Endodermal cell (in vitro differentiated cells): ENCODE measurements around the gene COLQ. TPM values are rescaled to one million over a fixed set of nuclear protein-coding genes. Genes with fewer than 3 reads are reported as not detected.

ENCODE experiments used
- DNase-seq: peaks from one replicate; pipeline ENCODE4 v3.0.0-alpha.2; 2017
- H3K27ac ChIP-seq: 2 replicates; pipeline ENCODE4 v1.5.1; 2013; ENCODE audit warnings: mild to moderate bottlenecking, low read depth, low read length, moderate library complexity
- H3K27me3 ChIP-seq: 2 replicates; pipeline ENCODE4 v1.6.1; 2013; ENCODE audit warnings: mild to moderate bottlenecking, low read length, moderate library complexity; ENCODE audit not compliant: insufficient read depth, control insufficient read depth, poor library complexity, severe bottlenecking
- H3K36me3 ChIP-seq: 2 replicates; pipeline ENCODE4 v1.7.0; 2013; ENCODE audit warnings: mild to moderate bottlenecking, low read length, moderate library complexity; ENCODE audit not compliant: control insufficient read depth, insufficient read depth
- H3K4me1 ChIP-seq: one replicate; pipeline ENCODE4 v1.7.0; 2013; ENCODE audit warnings: low read length; ENCODE audit not compliant: control insufficient read depth, insufficient read depth
- H3K4me3 ChIP-seq: 2 replicates; pipeline ENCODE4 v1.5.1; 2013; ENCODE audit warnings: mild to moderate bottlenecking, low read length, moderate library complexity
- H3K9ac ChIP-seq: 2 replicates; pipeline ENCODE4 v1.6.1; 2013; ENCODE audit warnings: mild to moderate bottlenecking, low read length, moderate library complexity; ENCODE audit not compliant: poor library complexity, severe bottlenecking; ENCODE audit errors: extremely low read depth
- H3K9me3 ChIP-seq: 2 replicates; pipeline ENCODE4 v1.6.1; 2013; ENCODE audit warnings: mild to moderate bottlenecking, low read length, moderate library complexity; ENCODE audit not compliant: control insufficient read depth
- H3K27ac Mint-ChIP-seq: 2 replicates; pipeline ENCODE4 v1.8.0; 2020; ENCODE audit warnings: mixed read lengths
- H3K27me3 Mint-ChIP-seq: 2 replicates; pipeline ENCODE4 v1.8.0; 2021; ENCODE audit warnings: mild to moderate bottlenecking, mixed read lengths; ENCODE audit not compliant: insufficient read depth
- H3K36me3 Mint-ChIP-seq: 2 replicates; pipeline ENCODE4 v1.8.0; 2020; ENCODE audit warnings: low read depth, mixed read lengths
- H3K4me1 Mint-ChIP-seq: 2 replicates; pipeline ENCODE4 v1.8.0; 2020; ENCODE audit warnings: mixed read lengths
- H3K4me3 Mint-ChIP-seq: 2 replicates; pipeline ENCODE4 v1.8.0; 2020; ENCODE audit warnings: mild to moderate bottlenecking, moderate library complexity, mixed read lengths
- H3K9me3 Mint-ChIP-seq: 2 replicates; pipeline ENCODE4 v1.8.0; 2020; ENCODE audit warnings: mild to moderate bottlenecking, mixed read lengths
- CTCF ChIP-seq: fragments of 200-600 bp; sonication (generic); conservative IDR thresholded peaks from 2 replicates; pipeline ENCODE4 v1.5.0; 2021; ENCODE audit warnings: antibody characterized with exemption, mild to moderate bottlenecking
- WGBS, 2 experiments: methylation state at CpG; one replicate each; pipeline versions ENCODE4 v1.1.5 to v1.1.7; 2013; ENCODE audit warnings: missing lambda C conversion rate in 2 of 2, mixed read lengths in 1 of 2; ENCODE audit not compliant: insufficient coverage in 1 of 2, insufficient read length in 1 of 2; 5-methylcytosine and 5-hydroxymethylcytosine counted together
- total RNA-seq, 2 donors: library from RNA; stranded (reverse); fragmentation: NEBNext Ultra II Directional in 1 of 2; extraction: Animal tissue kit (Norgen Biotek cat#: 25700) in 1 of 2; gene quantifications; 2 replicates in 1 of 2; 3 replicates in 1 of 2; pipeline ENCODE4 v1.2.1, GENCODE V29; 2021

The COLQ gene
- total RNA-seq, 2 donors from 2014 or later, result 3.1 to 7.3 TPM

- Mint-ChIP-seq H3K4me3 (no peak overlapping the region), H3K9me3 (no peaks in the 10 kb centered on the region), H3K36me3 (peaks cover 62% of the 10 kb centered on the region), H3K4me1 (no peaks in the 10 kb centered on the region), H3K27me3 (no peaks in the 10 kb centered on the region), H3K27ac (no peak overlapping the region)
- H3K9me3 ChIP-seq, result no peaks in the 10 kb centered on the region
- DNase-seq, result no peak
- TF ChIP-seq CTCF, result no peak
- H3K4me1 ChIP-seq, result no peaks in the 10 kb centered on the region
- H3K27me3 ChIP-seq, result no peaks in the 10 kb centered on the region
- 88 to 92% methylated on average over 4 of the region's 4 CpGs for WGBS, 2 experiments
- no peak overlapping the region for H3K27ac ChIP-seq
- peaks cover 71% of the 10 kb centered on the region for H3K36me3 ChIP-seq
- H3K9ac ChIP-seq, result no peak overlapping the region
- no peak overlapping the region for H3K4me3 ChIP-seq
Measured at GRCh38 chr3:15440891-15441290, 80.6 kb downstream of the COLQ start.

GRCh38 chr3:15439476-15439875, 82.0 kb downstream of the COLQ start:
- H3K27ac Mint-ChIP-seq, result no peak overlapping the region
- no peak for DNase-seq
- H3K9me3 ChIP-seq, result no peaks in the 10 kb centered on the region
- H3K36me3 ChIP-seq, result peaks cover 85% of the 10 kb centered on the region
- no peak overlapping the region for H3K9ac ChIP-seq
- H3K9me3 Mint-ChIP-seq, result no peaks in the 10 kb centered on the region
- no peaks in the 10 kb centered on the region for H3K27me3 ChIP-seq
- H3K4me3 Mint-ChIP-seq, result no peak overlapping the region
- H3K36me3 Mint-ChIP-seq, result peaks cover 67% of the 10 kb centered on the region
- no peaks in the 10 kb centered on the region for H3K27me3 Mint-ChIP-seq
- no peaks in the 10 kb centered on the region for H3K4me1 Mint-ChIP-seq
- no peaks in the 10 kb centered on the region for H3K4me1 ChIP-seq
- no peak for TF ChIP-seq CTCF
- H3K4me3 ChIP-seq, result no peak overlapping the region
- H3K27ac ChIP-seq, result no peak overlapping the region

GRCh38 chr3:15438983-15439382, 82.5 kb downstream of the COLQ start:
- Histone ChIP-seq H3K4me3 (no peak overlapping the region), H3K4me1 (no peaks in the 10 kb centered on the region), H3K27ac (no peak overlapping the region), H3K9me3 (no peaks in the 10 kb centered on the region), H3K9ac (no peak overlapping the region), H3K36me3 (peaks cover 90% of the 10 kb centered on the region), H3K27me3 (no peaks in the 10 kb centered on the region)
- DNase-seq, result no peak
- no peak for TF ChIP-seq CTCF
- Mint-ChIP-seq H3K27me3 (no peaks in the 10 kb centered on the region), H3K36me3 (peaks cover 71% of the 10 kb centered on the region), H3K4me1 (no peaks in the 10 kb centered on the region), H3K9me3 (no peaks in the 10 kb centered on the region), H3K27ac (no peak overlapping the region), H3K4me3 (no peak overlapping the region)
- WGBS, 2 experiments, result 99 to 100% methylated on average over 3 of the region's 4 CpGs
